Caco-2 (cell line): ENCODE results near the gene INO80D. TPM values are rescaled to one million over a fixed set of nuclear protein-coding genes. Genes with fewer than 3 reads are reported as not detected.
"Not testable (repeated sequence)": the region's sequence is repeated elsewhere in the genome, so short reads cannot be mapped to it uniquely, and the experiment has no call there.

Source experiments
- BruUV-seq: library from RNA; stranded (reverse); fragments of 400-500 nt; replicated peaks from 2 replicates; lab custom pipeline; 2021; lab: Mats Ljungman, UMichigan
- CTCF ChIA-PET: fragments of 300-600 bp; sonication (Branson Sonifier 250); formaldehyde crosslinking; loops from one replicate; lab custom pipeline; 2022; ENCODE audit warnings: antibody characterized with exemption; lab: Charles Lee
- POLR2A ChIA-PET: fragments of 300-600 bp; sonication (Branson Sonifier 250); formaldehyde crosslinking; loops from one replicate; lab custom pipeline; 2022; ENCODE audit warnings: antibody characterized with exemption; lab: Charles Lee
- DNase-seq, 2 experiments: peaks; one replicate each; pipeline versions ENCODE4 v3.0.0 to v3.0.0-alpha.2; 2020 to 2022
- H3K27me3 ChIP-seq: replicated peaks from 2 replicates; pipeline ENCODE4 v1.6.0; 2011; ENCODE audit warnings: low read length; ENCODE audit not compliant: control insufficient read depth, insufficient read depth
- H3K36me3 ChIP-seq: 2 replicates; pipeline ENCODE4 v1.5.1; 2011; ENCODE audit warnings: low read length; ENCODE audit not compliant: control insufficient read depth, insufficient read depth
- H3K4me1 ChIP-seq: fragments of 250-450 bp; sonication (Bioruptor Pico); 2 replicates; pipeline ENCODE4 v1.5.1; 2020; ENCODE audit warnings: mild to moderate bottlenecking
- H3K4me3 ChIP-seq: 2 replicates; pipeline ENCODE4 v1.5.1; 2011; ENCODE audit warnings: low read depth, mild to moderate bottlenecking, control low read depth, low read length
- H3K9me3 ChIP-seq: fragments of 250-450 bp; sonication (Bioruptor Pico); 2 replicates; pipeline ENCODE4 v1.5.1; 2020; ENCODE audit warnings: mild to moderate bottlenecking, moderate library complexity
- H3K27ac Mint-ChIP-seq: one replicate; pipeline ENCODE4 v1.8.0; 2022; ENCODE audit warnings: mixed read lengths; ENCODE audit not compliant: unreplicated experiment
- H3K27me3 Mint-ChIP-seq: one replicate; pipeline ENCODE4 v1.8.0; 2022; ENCODE audit warnings: mixed read lengths; ENCODE audit not compliant: insufficient read depth, unreplicated experiment
- H3K36me3 Mint-ChIP-seq: one replicate; pipeline ENCODE4 v1.8.0; 2022; ENCODE audit warnings: mild to moderate bottlenecking, mixed read lengths; ENCODE audit not compliant: insufficient read depth, unreplicated experiment
- H3K4me1 Mint-ChIP-seq: one replicate; pipeline ENCODE4 v1.8.0; 2022; ENCODE audit warnings: low read depth, mixed read lengths; ENCODE audit not compliant: unreplicated experiment
- H3K4me3 Mint-ChIP-seq: one replicate; pipeline ENCODE4 v1.8.0; 2022; ENCODE audit warnings: mild to moderate bottlenecking, moderate library complexity, mixed read lengths; ENCODE audit not compliant: unreplicated experiment
- H3K9me3 Mint-ChIP-seq: one replicate; pipeline ENCODE4 v1.8.0; 2022; ENCODE audit warnings: mixed read lengths; ENCODE audit not compliant: unreplicated experiment
- CTCF ChIP-seq, 2 experiments: fragments of 200-600 bp in 1 of 2; IDR thresholded peaks; 1 replicate in 1 of 2; 2 replicates in 1 of 2; pipeline versions ENCODE4 v1.5.1 to v1.8.0; 2011 to 2022; ENCODE audit warnings: antibody characterized with exemption in 1 of 2, control low read depth in 1 of 2, inconsistent platforms in 1 of 2, low read depth in 1 of 2, low read length in 1 of 2, mild to moderate bottlenecking in 1 of 2, moderate library complexity in 1 of 2; ENCODE audit not compliant: insufficient read depth in 1 of 2, severe bottlenecking in 1 of 2, unreplicated experiment in 1 of 2
- intact Hi-C: fragments of 100-400 bp; cut with micrococcal nuclease; formaldehyde crosslinking; loops from one replicate; pipeline ENCODE4 v1.10.0; 2022; ENCODE audit not compliant: unreplicated experiment
- total RNA-seq: library from RNA; stranded (reverse); gene quantifications from 2 replicates; pipeline ENCODE4 v1.2.3, GENCODE V29; 2022

The INO80D gene
- total RNA-seq, 1 experiment from 2014 or later = 19.8 TPM

- H3K9me3 ChIP-seq = no peaks in the 10 kb centered on the region
- no peak overlapping the region for H3K4me3 ChIP-seq
- Mint-ChIP-seq H3K9me3 (no peaks in the 10 kb centered on the region), H3K27ac (no peak overlapping the region), H3K4me3 (no peak overlapping the region), H3K27me3 (no peaks in the 10 kb centered on the region), H3K36me3 (peaks cover 6% of the 10 kb centered on the region), H3K4me1 (no peaks in the 10 kb centered on the region)
- no TSS peak for BruUV-seq
- no peaks in the 10 kb centered on the region for H3K27me3 ChIP-seq
- POLR2A ChIA-PET = no interaction called here
- CTCF ChIA-PET = no interaction called here
- no peaks in the 10 kb centered on the region for H3K4me1 ChIP-seq
- no peaks in the 10 kb centered on the region for H3K36me3 ChIP-seq
- DNase-seq = no peak
- intact Hi-C loops = no loop called here
- no peak for TF ChIP-seq CTCF (IDR thresholded peaks at IDR 0.05; ENCODE audit: insufficient read depth in 1 of 2, low read depth in 1 of 2, low read length in 1 of 2, severe bottlenecking in 1 of 2, unreplicated experiment in 1 of 2)
These were observed 62.8 kb downstream of the INO80D start for GRCh38 chr2:206023183-206023582.

GRCh38 chr2:206020171-206020570, 65.8 kb downstream of the INO80D start:
- BruUV-seq = no TSS peak
- Mint-ChIP-seq H3K27me3 (no peaks in the 10 kb centered on the region), H3K27ac (no peak overlapping the region), H3K9me3 (peaks cover 10% of the 10 kb centered on the region), H3K4me3 (no peak overlapping the region), H3K4me1 (no peaks in the 10 kb centered on the region), H3K36me3 (peaks cover 19% of the 10 kb centered on the region)
- intact Hi-C loops = no loop called here
- POLR2A ChIA-PET = no interaction called here
- peaks cover 5% of the 10 kb centered on the region; the same call in 1 of the 2 replicates for H3K36me3 ChIP-seq
- no peak for DNase-seq
- H3K4me1 ChIP-seq = no peaks in the 10 kb centered on the region
- H3K9me3 ChIP-seq = peaks cover 13% of the 10 kb centered on the region
- CTCF ChIA-PET = no interaction called here
- no peaks in the 10 kb centered on the region for H3K27me3 ChIP-seq
- no peak for TF ChIP-seq CTCF (IDR thresholded peaks at IDR 0.05; ENCODE audit: insufficient read depth in 1 of 2, low read depth in 1 of 2, low read length in 1 of 2, severe bottlenecking in 1 of 2, unreplicated experiment in 1 of 2)
- no peak overlapping the region for H3K4me3 ChIP-seq

- H3K4me3 Mint-ChIP-seq, BruUV-seq, CTCF ChIA-PET, H3K4me1 Mint-ChIP-seq, intact Hi-C loops, H3K27me3 ChIP-seq, POLR2A ChIA-PET, DNase-seq, H3K4me1 ChIP-seq, H3K36me3 ChIP-seq, H3K27ac Mint-ChIP-seq, H3K4me3 ChIP-seq, H3K27me3 Mint-ChIP-seq: not testable (repeated sequence)
- peaks cover 13% of the 10 kb centered on the region for H3K9me3 ChIP-seq
- Mint-ChIP-seq H3K9me3 (peaks cover 10% of the 10 kb centered on the region), H3K36me3 (peaks cover 29% of the 10 kb centered on the region)
These were observed 70.2 kb downstream of the INO80D start for GRCh38 chr2:206015746-206016145.

GRCh38 chr2:206011795-206012194, 74.2 kb downstream of the INO80D start:
- Mint-ChIP-seq H3K36me3 (peaks cover 37% of the 10 kb centered on the region), H3K27me3 (no peaks in the 10 kb centered on the region), H3K4me3 (no peak overlapping the region), H3K9me3 (peaks cover 7% of the 10 kb centered on the region), H3K27ac (no peak overlapping the region), H3K4me1 (no peaks in the 10 kb centered on the region)
- Histone ChIP-seq H3K4me3 (no peak overlapping the region), H3K36me3 (peaks cover 1% of the 10 kb centered on the region), H3K4me1 (no peaks in the 10 kb centered on the region), H3K27me3 (no peaks in the 10 kb centered on the region), H3K9me3 (peaks cover 13% of the 10 kb centered on the region)
- no TSS peak for BruUV-seq
- ChIA-PET CTCF (no interaction called here), POLR2A (no interaction called here)
- TF ChIP-seq CTCF (IDR thresholded peaks at IDR 0.05; ENCODE audit: insufficient read depth in 1 of 2, low read depth in 1 of 2, low read length in 1 of 2, severe bottlenecking in 1 of 2, unreplicated experiment in 1 of 2) = no peak
- no peak for DNase-seq
- intact Hi-C loops = no loop called here
